HEK293T (cell line): ENCODE data around the gene ITGA8.
A peak's percentile ranks its signal among the peaks of the same experiment; 100 is the strongest.

ENCODE experiments used
- CTCF ChIA-PET: fragments of 350-600 bp; formaldehyde crosslinking; extraction: SDS; loops from one replicate; lab custom pipeline; 2021; ENCODE audit warnings: antibody characterized with exemption, inconsistent platforms; lab: Yijun Ruan, JAX
- POLR2A ChIA-PET: fragments of 350-600 bp; formaldehyde crosslinking; extraction: SDS; loops from one replicate; lab custom pipeline; 2020; ENCODE audit warnings: antibody characterized with exemption, inconsistent platforms; lab: Yijun Ruan, JAX
- DNase-seq: peaks from one replicate; pipeline ENCODE4 v3.0.0; 2012; ENCODE audit warnings: mixed read lengths; ENCODE audit errors: extremely low spot score
- ARNT ChIP-seq: fragments of 450-650 bp; IDR thresholded peaks from 2 replicates; pipeline ENCODE4 v1.6.1; 2017; ENCODE audit warnings: mild to moderate bottlenecking
- BHLHE40 ChIP-seq: fragments of 450-650 bp; IDR thresholded peaks from 2 replicates; pipeline ENCODE4 v1.6.1; 2016; ENCODE audit warnings: mild to moderate bottlenecking, moderate library complexity, borderline replicate concordance
- CTBP1 ChIP-seq: fragments of 450-650 bp; IDR thresholded peaks from 2 replicates; pipeline ENCODE4 v1.6.1; 2016; ENCODE audit warnings: borderline replicate concordance
- ELF4 ChIP-seq: fragments of 450-650 bp; IDR thresholded peaks from 2 replicates; pipeline ENCODE4 v1.6.1; 2017; ENCODE audit warnings: antibody characterized with exemption
- FOXA1 ChIP-seq: fragments of 450-650 bp; IDR thresholded peaks from 2 replicates; pipeline ENCODE4 v1.6.1; 2016; ENCODE audit warnings: mild to moderate bottlenecking
- FOXK2 ChIP-seq: fragments of 450-650 bp; IDR thresholded peaks from 2 replicates; pipeline ENCODE4 v1.6.1; 2016; ENCODE audit warnings: mild to moderate bottlenecking
- FOXM1 ChIP-seq: fragments of 450-650 bp; IDR thresholded peaks from 2 replicates; pipeline ENCODE4 v1.6.1; 2017; ENCODE audit warnings: mild to moderate bottlenecking, borderline replicate concordance
- HDGF ChIP-seq: fragments of 450-650 bp; IDR thresholded peaks from 2 replicates; pipeline ENCODE4 v1.6.1; 2017; ENCODE audit warnings: antibody characterized with exemption, borderline replicate concordance
- L3MBTL2 ChIP-seq: fragments of 450-650 bp; conservative IDR thresholded peaks from 2 replicates; pipeline ENCODE4 v1.6.1; 2016; ENCODE audit warnings: mild to moderate bottlenecking
- LEF1 ChIP-seq: fragments of 450-650 bp; IDR thresholded peaks from 2 replicates; pipeline ENCODE4 v1.6.1; 2017; ENCODE audit warnings: mild to moderate bottlenecking, borderline replicate concordance
- NFRKB ChIP-seq: fragments of 450-650 bp; IDR thresholded peaks from 2 replicates; pipeline ENCODE4 v1.6.1; 2016; ENCODE audit warnings: mild to moderate bottlenecking, moderate library complexity
- SP1 ChIP-seq: fragments of 450-650 bp; IDR thresholded peaks from 2 replicates; pipeline ENCODE4 v1.6.1; 2017
- SUZ12 ChIP-seq: fragments of 450-650 bp; IDR thresholded peaks from 2 replicates; pipeline ENCODE4 v1.6.1; 2016; ENCODE audit warnings: mild to moderate bottlenecking
- TARDBP ChIP-seq: fragments of 450-650 bp; IDR thresholded peaks from 2 replicates; pipeline ENCODE4 v1.6.1; 2016
- ZNF384 ChIP-seq: fragments of 450-650 bp; IDR thresholded peaks from 2 replicates; pipeline ENCODE4 v1.6.1; 2016
- TF ChIP-seq, protein P1 (sequence below): fragments of 450-650 bp; IDR thresholded peaks from 2 replicates; pipeline ENCODE4 v1.6.1; 2016

Gene ITGA8

DNA sequence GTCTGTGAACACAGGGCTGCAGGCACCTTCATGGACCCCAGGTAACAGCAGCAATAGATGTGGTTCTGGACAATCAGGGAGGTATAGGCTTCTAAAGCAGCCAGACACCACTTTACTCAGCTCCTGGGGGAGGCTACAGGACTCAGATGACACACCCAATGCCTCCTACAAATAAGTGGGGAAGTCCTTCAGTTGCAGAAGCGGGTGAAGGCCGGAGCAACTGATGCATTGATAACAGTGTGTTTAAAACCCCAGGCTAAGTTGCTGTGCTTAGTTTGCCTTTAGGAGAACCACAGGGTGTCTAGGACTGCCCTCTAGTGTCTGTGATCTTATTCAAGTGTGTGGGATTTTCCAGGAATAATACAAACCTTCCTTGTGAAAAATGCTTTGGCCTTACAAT is 5.9 kb upstream of the ITGA8 start:
- CTCF ChIA-PET = interaction anchor here (0.5 to 2.4 kb wide), 4 partner anchors 9 to 296 kb away, joined by 3 to 11 read pairs (median 4); no protein-coding TSS in a partner anchor

DNA sequence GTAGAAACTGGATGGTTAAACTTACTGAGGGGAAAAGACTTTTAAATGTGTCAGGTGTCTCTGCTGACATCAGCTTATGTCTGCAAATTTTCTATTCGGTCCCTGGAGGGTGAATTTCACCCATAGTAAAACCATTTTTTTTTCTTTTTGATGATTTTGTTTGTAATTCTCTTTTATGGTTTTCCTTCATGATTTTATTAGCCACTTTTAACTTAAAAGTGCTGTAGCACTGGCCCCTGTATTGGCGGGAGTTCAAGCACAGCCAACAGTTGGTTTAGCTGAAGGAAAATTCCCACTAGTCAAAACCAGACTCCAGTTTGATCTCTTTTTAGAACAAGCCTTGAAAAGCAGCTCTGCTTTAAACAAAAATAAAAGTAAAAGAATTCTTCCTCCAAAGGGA is 5.0 kb upstream of the ITGA8 start:
- no peak for DNase-seq
- ChIA-PET CTCF (interaction anchor here (0.7 to 2.4 kb wide), 5 partner anchors 75 to 296 kb away, joined by 3 to 11 read pairs (median 5); no protein-coding TSS in a partner anchor), POLR2A (interaction anchor here (1.7 kb wide), 1 partner anchor 135 kb away, joined by 5 read pairs; the partner anchor contains the start of gene MINDY3)
- no peak for TF ChIP-seq ARNT
- TF ChIP-seq L3MBTL2 = no peak
- TF ChIP-seq CTBP1 = no peak
- no peak for TF ChIP-seq TARDBP
- no peak for TF ChIP-seq FOXA1
- no peak for TF ChIP-seq FOXM1
- TF ChIP-seq SUZ12 = no peak
- no peak for TF ChIP-seq FOXK2
- TF ChIP-seq ZNF384 = no peak
- TF ChIP-seq BHLHE40 = no peak
- TF ChIP-seq LEF1 = no peak

More for the DNA sequence above, 5.9 kb upstream of the ITGA8 start:
- DNase-seq = peak; percentile 69
- POLR2A ChIA-PET = interaction anchor here (1.7 kb wide), 1 partner anchor 135 kb away, joined by 5 read pairs; the partner anchor contains the start of gene MINDY3
- TF ChIP-seq FOXK2 (no peak), ELF4 (no peak), BHLHE40 (no peak), FOXM1 (no peak), SUZ12 (no peak), SP1 (no peak), FOXA1 (no peak), ARNT (no peak), ZNF384 (no peak), NFRKB (no peak)

DNA sequence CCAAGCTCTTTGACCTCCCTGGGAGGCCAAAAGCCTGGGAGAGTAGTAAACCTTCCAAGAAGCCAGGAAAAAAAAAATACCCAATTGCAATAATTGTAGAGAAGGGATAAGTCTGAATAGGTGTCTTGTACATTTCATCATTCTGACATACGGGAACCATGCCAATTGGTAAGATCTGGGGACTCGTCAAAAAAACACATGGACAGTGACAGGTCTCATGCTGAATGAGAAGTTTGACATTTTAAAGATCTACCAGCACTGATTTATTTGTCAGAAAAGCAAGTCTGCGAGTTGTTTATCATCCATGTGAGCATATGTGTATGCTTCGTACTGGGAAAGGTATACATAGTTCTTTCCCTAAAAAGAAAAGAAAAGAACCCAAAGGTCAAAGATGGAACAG is 4.1 kb upstream of the ITGA8 start:
- POLR2A ChIA-PET = interaction anchor here (1.7 kb wide), 1 partner anchor 136 kb away, joined by 5 read pairs; the partner anchor contains the start of gene MINDY3
- CTCF ChIA-PET = interaction anchor here (1.0 to 2.4 kb wide), 3 partner anchors 76 to 295 kb away, joined by 3 to 11 read pairs (median 5); no protein-coding TSS in a partner anchor
- no peak for TF ChIP-seq SUZ12
- TF ChIP-seq, protein P1, sequence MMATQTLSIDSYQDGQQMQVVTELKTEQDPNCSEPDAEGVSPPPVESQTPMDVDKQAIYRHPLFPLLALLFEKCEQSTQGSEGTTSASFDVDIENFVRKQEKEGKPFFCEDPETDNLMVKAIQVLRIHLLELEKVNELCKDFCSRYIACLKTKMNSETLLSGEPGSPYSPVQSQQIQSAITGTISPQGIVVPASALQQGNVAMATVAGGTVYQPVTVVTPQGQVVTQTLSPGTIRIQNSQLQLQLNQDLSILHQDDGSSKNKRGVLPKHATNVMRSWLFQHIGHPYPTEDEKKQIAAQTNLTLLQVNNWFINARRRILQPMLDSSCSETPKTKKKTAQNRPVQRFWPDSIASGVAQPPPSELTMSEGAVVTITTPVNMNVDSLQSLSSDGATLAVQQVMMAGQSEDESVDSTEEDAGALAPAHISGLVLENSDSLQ = peak; percentile 67
- no peak for DNase-seq

DNA sequence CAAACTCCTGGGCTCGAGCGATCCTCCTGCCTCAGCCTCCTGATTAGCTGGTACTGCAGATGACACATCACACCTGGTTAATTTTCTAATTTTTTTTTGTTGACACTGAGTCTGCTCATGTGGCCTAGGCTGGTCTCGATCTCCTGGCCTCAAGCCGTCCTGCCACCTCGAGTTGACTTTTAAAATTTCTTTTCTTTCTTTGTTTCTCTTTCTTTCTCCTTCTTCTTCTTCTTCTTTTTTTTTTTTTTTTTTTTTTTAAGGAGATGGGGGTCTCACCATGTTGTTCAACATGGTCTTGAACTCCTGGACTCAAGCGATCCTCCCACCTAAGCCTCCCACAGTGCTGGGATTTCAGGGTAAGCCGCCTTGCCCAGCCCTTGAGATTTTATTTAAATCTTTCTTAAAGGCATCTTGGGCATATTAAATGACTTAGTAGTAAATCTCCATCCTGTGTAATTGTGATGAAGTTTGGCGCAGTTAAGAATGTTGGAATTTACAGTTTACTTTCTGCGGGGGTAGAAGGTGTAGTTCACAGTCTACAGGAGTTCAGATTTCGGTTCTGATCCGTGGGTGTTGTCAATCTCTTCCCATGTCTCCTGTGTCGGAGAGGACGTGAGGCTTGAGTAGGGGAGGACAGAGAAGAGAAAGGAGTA is 1.0 kb upstream of the ITGA8 start:
- ChIA-PET CTCF (interaction anchor here (0.7 to 3.3 kb wide), 14 partner anchors 22 to 475 kb away, joined by 3 to 15 read pairs (median 5); no protein-coding TSS in a partner anchor), POLR2A (interaction anchor here (1.8 kb wide), 1 partner anchor 140 kb away, joined by 5 read pairs; the partner anchor contains the start of gene MINDY3)

DNA sequence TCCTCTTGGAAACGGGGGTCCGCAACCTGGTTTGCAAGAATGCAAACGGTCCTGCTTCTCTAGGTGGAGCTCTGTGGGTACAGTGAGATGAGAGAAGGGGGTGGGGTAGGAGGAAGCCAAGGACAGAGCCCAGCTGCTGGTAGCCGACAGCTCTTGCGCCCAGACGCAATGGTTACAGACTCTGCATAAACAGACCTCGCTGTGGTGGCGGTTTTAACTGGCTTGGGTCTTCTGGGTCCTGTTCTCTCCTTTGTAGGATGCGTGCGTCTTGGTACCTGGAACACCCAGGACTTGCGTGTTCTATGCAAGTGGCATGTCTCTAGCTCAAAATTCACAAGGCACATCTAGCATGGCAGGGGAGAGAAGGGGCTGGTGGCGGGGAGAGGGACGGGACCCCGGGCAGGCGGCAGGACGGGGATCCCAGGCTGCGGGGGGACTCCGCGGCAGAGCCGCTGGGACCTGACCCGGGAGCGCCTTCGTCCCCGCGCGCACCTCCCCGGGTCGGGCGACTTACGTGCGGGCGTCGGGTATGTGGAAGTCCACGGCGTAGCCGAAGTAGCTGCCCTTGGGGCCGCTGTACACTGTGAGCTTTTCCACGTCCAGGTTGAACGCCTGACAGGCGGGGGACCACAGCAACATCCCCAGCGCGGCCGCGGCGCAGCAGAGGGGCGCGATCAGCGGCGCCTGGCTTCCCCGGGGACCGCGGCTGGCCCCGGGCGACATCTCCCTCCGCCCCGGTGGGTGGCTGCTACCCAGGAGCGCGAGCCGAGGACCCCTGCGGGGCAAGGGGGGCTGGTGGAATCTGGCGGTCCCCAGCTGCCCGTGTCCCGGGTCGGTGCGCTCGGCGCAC is 448 bp downstream of the ITGA8 start:
- DNase-seq = peak; percentile 37
- ChIA-PET CTCF (interaction anchor here (0.5 to 3.4 kb wide), 25 partner anchors 10 to 1848 kb away, joined by 3 to 15 read pairs (median 5); no protein-coding TSS in a partner anchor), POLR2A (interaction anchor here (0.8 to 1.8 kb wide), 3 partner anchors 67 to 280 kb away, joined by 4 to 7 read pairs (median 5); partner anchors contain the start of gene MINDY3)
- TF ChIP-seq FOXA1 (no peak), SP1 (no peak), ARNT (no peak), FOXK2 (no peak), FOXM1 (no peak), NFRKB (no peak), ZNF384 (no peak), BHLHE40 (no peak), CTBP1 (no peak), LEF1 (no peak), L3MBTL2 (no peak), HDGF (no peak), SUZ12 (no peak), ELF4 (no peak), TARDBP (no peak)
- TF ChIP-seq, protein P1 = no peak

More for the DNA sequence above, 1.0 kb upstream of the ITGA8 start:
- TF ChIP-seq ZNF384 = peak; percentile 68
- TF ChIP-seq SP1 = no peak
- DNase-seq = no peak

DNA sequence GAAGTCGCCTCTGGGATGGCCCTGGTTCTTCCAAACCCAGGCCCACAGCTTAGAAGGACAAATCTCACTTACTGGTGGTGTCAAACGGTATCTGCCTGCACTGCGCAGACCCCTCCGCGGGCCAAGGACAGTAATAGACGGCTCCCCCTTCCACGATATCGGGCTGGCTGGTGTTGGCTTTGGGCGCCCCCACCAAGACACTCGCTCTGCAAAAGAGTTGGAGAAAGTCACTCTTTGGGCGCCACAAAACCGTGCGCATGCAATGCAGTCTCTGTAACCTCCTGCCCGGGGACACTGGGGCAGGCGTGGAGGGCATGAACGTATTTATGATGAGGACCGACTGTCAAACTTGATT is 1.1 kb downstream of the ITGA8 start:
- CTCF ChIA-PET = interaction anchor here (0.6 to 3.4 kb wide), 12 partner anchors 9 to 290 kb away, joined by 4 to 15 read pairs (median 7); no protein-coding TSS in a partner anchor
- DNase-seq = no peak
- no peak for TF ChIP-seq LEF1
- POLR2A ChIA-PET = interaction anchor here (0.8 to 1.8 kb wide), 3 partner anchors 66 to 279 kb away, joined by 4 to 7 read pairs (median 5); partner anchors contain the start of gene MINDY3
